ENCODE measurements around the gene N4BP3. TPM values are rescaled to one million over a fixed set of nuclear protein-coding genes. Genes with fewer than 3 reads are reported as not detected.

Gene N4BP3
- total and polyA plus RNA-seq, 2 of the 4 experiments (the other 2 are of a cell fraction): 0.14 to 0.18 TPM

- Histone ChIP-seq H4K8ac (ENCODE audit: low read depth in 2 of 2, low read length in 2 of 2) (peak overlapping the region; percentile 80 to 89; a peak in 3 of 4 replicates), H4K91ac (ENCODE audit: insufficient read depth, low read depth, low read length) (no peak overlapping the region), H2BK5ac (ENCODE audit: low read depth, low read length, poor library complexity, severe bottlenecking) (no peak overlapping the region), H3K27me3 (ENCODE audit: control insufficient read depth, insufficient read depth, low read length) (no peaks in the 10 kb centered on the region), H3K14ac (replicated peaks; ENCODE audit: low read depth, low read length) (0 out of 2 replicates have a peak overlapping the region, but pooled peaks have one; percentile 38), H3K4me3 (ENCODE audit: insufficient read depth, low read depth, low read length) (peak overlapping the region; percentile 66), H4K5ac (ENCODE audit: low read depth, low read length) (peak overlapping the region; percentile 19; the same call in 1 of the 2 replicates), H2AK9ac (replicated peaks; ENCODE audit: low read depth, low read length, poor library complexity) (peak overlapping the region; percentile 93), H3K27ac (ENCODE audit: insufficient read depth, low read length) (no peak overlapping the region; the same call in 1 of the 2 replicates), H2BK15ac (ENCODE audit: low read depth, low read length) (no peak overlapping the region), H3K9me3 (ENCODE audit: control insufficient read depth, insufficient read depth, low read length) (no peaks in the 10 kb centered on the region), H3K9ac (ENCODE audit: low read depth, low read length) (peak overlapping the region; percentile 65), H2BK120ac (ENCODE audit: low read depth, low read length) (no peak overlapping the region), H3K79me1 (ENCODE audit: low read depth in 1 of 2, low read length in 2 of 2) (peaks cover 17 to 28% of the 10 kb centered on the region in 2 experiments), H3K9me1 (ENCODE audit: insufficient read depth, low read length) (peaks cover 7% of the 10 kb centered on the region; the same call in 1 of the 2 replicates), H3K23ac (ENCODE audit: low read depth, low read length) (peak overlapping the region; percentile 48; the same call in 1 of the 2 replicates), H3K18ac (ENCODE audit: low read depth, low read length) (no peak overlapping the region), H2AK5ac (ENCODE audit: low read depth, low read length) (peak overlapping the region; percentile 43; the same call in 1 of the 2 replicates), H2BK20ac (ENCODE audit: low read depth, low read length) (no peak overlapping the region), H4K20me1 (ENCODE audit: insufficient read depth, low read length) (no peaks in the 10 kb centered on the region; the same call in 1 of the 2 replicates), H3K4ac (ENCODE audit: low read depth, low read length) (peak overlapping the region; percentile 49; the same call in 1 of the 2 replicates), H3K36me3 (ENCODE audit: control insufficient read depth, insufficient read depth, low read length) (peaks cover 27% of the 10 kb centered on the region), H3K4me1 (ENCODE audit: control insufficient read depth, insufficient read depth, low read length) (peaks cover 7% of the 10 kb centered on the region), H3K56ac (ENCODE audit: extremely low read depth, insufficient read depth, low read length) (peak overlapping the region; percentile 79), H2AFZ (replicated peaks; ENCODE audit: low read length, poor library complexity) (peak overlapping the region; percentile 26), H3K4me2 (ENCODE audit: low read depth, low read length) (peak overlapping the region; percentile 91)
- in situ Hi-C loops (cut with MboI; ENCODE audit: low sequenced_read_pairs) (loop anchor here (10.0 to 25.0 kb wide), 2 partner anchors 215 to 548 kb away; partner anchors contain the start of gene B4GALT7), dilution Hi-C loops (cut with HindIII; ENCODE audit: low sequenced_read_pairs, unreplicated experiment) (no loop called here), intact Hi-C loops (cut with micrococcal nuclease) (no loop called here)
- DNase-seq (peak; percentile 12), ATAC-seq (ENCODE audit: low read depth) (no peak)
- no TSS peak for BruUV-seq (replicated peaks)
- WGBS, 2 experiments (ENCODE audit: extremely low coverage in 2 of 2, insufficient read length in 1 of 2): 35% methylated on average over 8 of the region's 31 CpGs; no CpG with 5 or more reads in 1 of the 2 experiments
- ChIA-PET POLR2A (ENCODE audit: unreplicated experiment) (no interaction called here), CTCF (interaction anchor here (1.1 to 1.2 kb wide), 2 partner anchors 75 to 546 kb away, joined by 3 read pairs; no protein-coding TSS in a partner anchor)
- TF ChIP-seq, protein P1, sequence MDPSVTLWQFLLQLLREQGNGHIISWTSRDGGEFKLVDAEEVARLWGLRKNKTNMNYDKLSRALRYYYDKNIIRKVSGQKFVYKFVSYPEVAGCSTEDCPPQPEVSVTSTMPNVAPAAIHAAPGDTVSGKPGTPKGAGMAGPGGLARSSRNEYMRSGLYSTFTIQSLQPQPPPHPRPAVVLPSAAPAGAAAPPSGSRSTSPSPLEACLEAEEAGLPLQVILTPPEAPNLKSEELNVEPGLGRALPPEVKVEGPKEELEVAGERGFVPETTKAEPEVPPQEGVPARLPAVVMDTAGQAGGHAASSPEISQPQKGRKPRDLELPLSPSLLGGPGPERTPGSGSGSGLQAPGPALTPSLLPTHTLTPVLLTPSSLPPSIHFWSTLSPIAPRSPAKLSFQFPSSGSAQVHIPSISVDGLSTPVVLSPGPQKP (IDR thresholded peaks at IDR 0.05; ENCODE audit: borderline replicate concordance, low read depth, low read length): no peak
- TF ChIP-seq POLR2A (IDR thresholded peaks at IDR 0.05; ENCODE audit: low read depth, low read length) (no peak), CEBPB (IDR thresholded peaks at IDR 0.05; ENCODE audit: low read depth, low read length) (no peak), RCOR1 (IDR thresholded peaks at IDR 0.05; ENCODE audit: insufficient replicate concordance, low read length) (no peak), BHLHE40 (IDR thresholded peaks at IDR 0.05; ENCODE audit: low read depth, low read length) (no peak), CTCF (conservative IDR thresholded peaks at IDR 0.05; ENCODE audit: low read depth, low read length) (no peak), RFX5 (IDR thresholded peaks at IDR 0.05; ENCODE audit: low read depth, low read length) (no peak), SMC3 (IDR thresholded peaks at IDR 0.05; ENCODE audit: low read depth, low read length) (no peak), MXI1 (IDR thresholded peaks at IDR 0.05; ENCODE audit: borderline replicate concordance, low read depth, low read length) (no peak), FOS (IDR thresholded peaks at IDR 0.05; ENCODE audit: low read depth, low read length) (no peak), MAZ (IDR thresholded peaks at IDR 0.05; ENCODE audit: borderline replicate concordance, low read depth, low read length) (no peak), USF2 (IDR thresholded peaks at IDR 0.05; ENCODE audit: low read depth, low read length) (no peak)
Observed at GRCh38 chr5:178152491-178153444, 39.4 kb downstream of the N4BP3 start.

All from IMR-90 (cell line).